HFFc6 (cell line): ENCODE results near the gene COPE. TPM values are rescaled to one million over a fixed set of nuclear protein-coding genes. Genes with fewer than 3 reads are reported as not detected.

ENCODE experiments used
- DNase-seq: peaks from one replicate; pipeline ENCODE4 v3.0.0-alpha.2; 2018
- H3K27ac Mint-ChIP-seq: 2 replicates; pipeline ENCODE4 v1.8.0; 2020; ENCODE audit warnings: mild to moderate bottlenecking, mixed read lengths
- H3K27me3 Mint-ChIP-seq: 2 replicates; pipeline ENCODE4 v1.8.0; 2021; ENCODE audit warnings: mild to moderate bottlenecking, moderate library complexity, mixed read lengths; ENCODE audit not compliant: insufficient read depth
- H3K36me3 Mint-ChIP-seq: 2 replicates; pipeline ENCODE4 v1.8.0; 2021; ENCODE audit warnings: low read depth, mixed read lengths
- H3K4me1 Mint-ChIP-seq: 2 replicates; pipeline ENCODE4 v1.8.0; 2020; ENCODE audit warnings: low read depth, mixed read lengths
- H3K4me3 Mint-ChIP-seq: 2 replicates; pipeline ENCODE4 v1.8.0; 2020; ENCODE audit warnings: mild to moderate bottlenecking, moderate library complexity, mixed read lengths
- H3K9me3 Mint-ChIP-seq: 2 replicates; pipeline ENCODE4 v1.8.0; 2020; ENCODE audit warnings: mild to moderate bottlenecking, mixed read lengths
- CTCF ChIP-seq: fragments of 200-600 bp; sonication (generic); IDR thresholded peaks from 2 replicates; pipeline ENCODE4 v1.5.0; 2021; ENCODE audit warnings: antibody characterized with exemption, mild to moderate bottlenecking
- total RNA-seq, 6 experiments: library from RNA; stranded (reverse); fragmentation: NEBNext Ultra II Directional; extraction: Animal tissue kit (Norgen Biotek cat#: 25700); gene quantifications; 2 replicates in 1 of 6; 3 replicates in 5 of 6; pipeline ENCODE4 v1.2.3, GENCODE V29; 2021

Gene COPE
- total RNA-seq, 6 experiments from 2014 or later, result 268 to 315 (median 286) TPM

GRCh38 chr19:18929311-18929710 lies 10.1 kb upstream of the COPE start:
- Mint-ChIP-seq H3K27me3 (peaks cover 5% of the 10 kb centered on the region), H3K4me1 (no peaks in the 10 kb centered on the region), H3K4me3 (no peak overlapping the region), H3K27ac (no peak overlapping the region), H3K36me3 (peaks cover 24% of the 10 kb centered on the region), H3K9me3 (no peaks in the 10 kb centered on the region)
- no peak for TF ChIP-seq CTCF
- DNase-seq, result no peak

GRCh38 chr19:18928018-18928805 lies 9.0 kb upstream of the COPE start:
- Mint-ChIP-seq H3K27me3 (peaks cover 6% of the 10 kb centered on the region), H3K9me3 (no peaks in the 10 kb centered on the region), H3K27ac (no peak overlapping the region), H3K4me1 (no peaks in the 10 kb centered on the region), H3K4me3 (no peak overlapping the region), H3K36me3 (peaks cover 17% of the 10 kb centered on the region)
- DNase-seq, result no peak
- no peak for TF ChIP-seq CTCF

GRCh38 chr19:18924684-18925213 lies 5.6 kb upstream of the COPE start:
- no peaks in the 10 kb centered on the region for H3K9me3 Mint-ChIP-seq
- peaks cover 11% of the 10 kb centered on the region for H3K27me3 Mint-ChIP-seq
- peak overlapping the region; percentile 63 for H3K27ac Mint-ChIP-seq
- peaks cover 13% of the 10 kb centered on the region; the same call in 1 of the 2 replicates for H3K4me1 Mint-ChIP-seq
- no peak for TF ChIP-seq CTCF
- no peak for DNase-seq
- H3K4me3 Mint-ChIP-seq, result no peak overlapping the region
- peaks cover 25% of the 10 kb centered on the region for H3K36me3 Mint-ChIP-seq

- peaks cover 35% of the 10 kb centered on the region for H3K36me3 Mint-ChIP-seq
- H3K4me3 Mint-ChIP-seq, result no peak overlapping the region
- DNase-seq, result no peak
- TF ChIP-seq CTCF, result no peak
- H3K4me1 Mint-ChIP-seq, result peaks cover 26% of the 10 kb centered on the region
- peaks cover 11% of the 10 kb centered on the region for H3K27me3 Mint-ChIP-seq
- no peak overlapping the region for H3K27ac Mint-ChIP-seq
- H3K9me3 Mint-ChIP-seq, result no peaks in the 10 kb centered on the region; the same call in 1 of the 2 replicates
These were observed 3.2 kb upstream of the COPE start for GRCh38 chr19:18922228-18922985.

GRCh38 chr19:18921593-18921992 lies 2.4 kb upstream of the COPE start:
- H3K9me3 Mint-ChIP-seq, result no peaks in the 10 kb centered on the region; the same call in 1 of the 2 replicates
- H3K4me3 Mint-ChIP-seq, result no peak overlapping the region; the same call in 1 of the 2 replicates
- H3K36me3 Mint-ChIP-seq, result peaks cover 37% of the 10 kb centered on the region
- DNase-seq, result no peak
- no peak for TF ChIP-seq CTCF
- H3K27me3 Mint-ChIP-seq, result peaks cover 11% of the 10 kb centered on the region
- peaks cover 33% of the 10 kb centered on the region for H3K4me1 Mint-ChIP-seq
- H3K27ac Mint-ChIP-seq, result no peak overlapping the region
